OCI-LY1 (cell line): ENCODE data around the gene CUBN.

ENCODE experiments used
- EZH2 ChIP-seq: fragments of 200-600 bp; sonication (generic), shearing (Covaris generic); IDR thresholded peaks from 2 replicates; pipeline ENCODE4 v1.8.0; 2017; ENCODE audit warnings: borderline replicate concordance, mixed run types, mild to moderate bottlenecking, antibody characterized with exemption, low read length, moderate library complexity, mixed read lengths
- TF ChIP-seq, protein P1 (sequence below): fragments of 200-600 bp; sonication (generic), shearing (Covaris generic); IDR thresholded peaks from 2 replicates; pipeline ENCODE4 v1.5.1; 2017; ENCODE audit warnings: mild to moderate bottlenecking, antibody characterized with exemption, low read length, moderate library complexity, mixed read lengths

DNA sequence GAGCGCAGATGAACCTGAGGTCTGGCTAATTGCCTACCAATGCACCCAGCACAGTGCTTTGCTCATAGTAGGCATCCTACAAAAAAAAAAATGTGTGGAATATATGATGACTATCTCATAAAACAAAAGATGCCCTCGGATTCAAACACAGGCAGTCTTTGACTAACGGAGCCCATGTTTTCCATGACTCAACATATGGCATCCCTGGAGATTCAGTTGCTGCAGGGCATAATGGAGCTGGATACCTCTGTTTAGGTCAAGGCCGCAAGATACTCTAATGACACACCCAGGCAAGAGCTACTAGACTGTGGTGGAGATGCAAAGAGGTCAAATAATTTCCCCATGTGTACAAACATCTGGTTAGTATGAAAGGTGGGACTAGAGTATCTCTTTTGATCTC is 16.3 kb downstream of the CUBN start:
- TF ChIP-seq, protein P1, sequence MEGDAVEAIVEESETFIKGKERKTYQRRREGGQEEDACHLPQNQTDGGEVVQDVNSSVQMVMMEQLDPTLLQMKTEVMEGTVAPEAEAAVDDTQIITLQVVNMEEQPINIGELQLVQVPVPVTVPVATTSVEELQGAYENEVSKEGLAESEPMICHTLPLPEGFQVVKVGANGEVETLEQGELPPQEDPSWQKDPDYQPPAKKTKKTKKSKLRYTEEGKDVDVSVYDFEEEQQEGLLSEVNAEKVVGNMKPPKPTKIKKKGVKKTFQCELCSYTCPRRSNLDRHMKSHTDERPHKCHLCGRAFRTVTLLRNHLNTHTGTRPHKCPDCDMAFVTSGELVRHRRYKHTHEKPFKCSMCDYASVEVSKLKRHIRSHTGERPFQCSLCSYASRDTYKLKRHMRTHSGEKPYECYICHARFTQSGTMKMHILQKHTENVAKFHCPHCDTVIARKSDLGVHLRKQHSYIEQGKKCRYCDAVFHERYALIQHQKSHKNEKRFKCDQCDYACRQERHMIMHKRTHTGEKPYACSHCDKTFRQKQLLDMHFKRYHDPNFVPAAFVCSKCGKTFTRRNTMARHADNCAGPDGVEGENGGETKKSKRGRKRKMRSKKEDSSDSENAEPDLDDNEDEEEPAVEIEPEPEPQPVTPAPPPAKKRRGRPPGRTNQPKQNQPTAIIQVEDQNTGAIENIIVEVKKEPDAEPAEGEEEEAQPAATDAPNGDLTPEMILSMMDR: no peak
- TF ChIP-seq EZH2: no peak
